GM12865 (cell line): ENCODE results near the gene SDC3.
"Not testable (repeated sequence)": the region's sequence is repeated elsewhere in the genome, so short reads cannot be mapped to it uniquely, and the experiment has no call there.

ENCODE experiments used
- DNase-seq: peaks from one replicate; pipeline ENCODE4 v3.0.0; 2010; ENCODE audit warnings: low read depth
- H3K4me3 ChIP-seq: 2 replicates; pipeline ENCODE4 v1.5.1; 2011; ENCODE audit warnings: mild to moderate bottlenecking, low read depth, low read length, control low read depth
- TF ChIP-seq, protein P1 (sequence below): IDR thresholded peaks from 2 replicates; pipeline ENCODE4 v1.5.1; 2011; ENCODE audit warnings: low read length, control low read depth, low read depth, inconsistent platforms; ENCODE audit not compliant: insufficient read depth; ENCODE audit errors: missing control alignments

Gene SDC3

GRCh38 chr1:30950053-30950452, 41.5 kb upstream of the SDC3 start:
- no peak overlapping the region for H3K4me3 ChIP-seq
- TF ChIP-seq, protein P1, sequence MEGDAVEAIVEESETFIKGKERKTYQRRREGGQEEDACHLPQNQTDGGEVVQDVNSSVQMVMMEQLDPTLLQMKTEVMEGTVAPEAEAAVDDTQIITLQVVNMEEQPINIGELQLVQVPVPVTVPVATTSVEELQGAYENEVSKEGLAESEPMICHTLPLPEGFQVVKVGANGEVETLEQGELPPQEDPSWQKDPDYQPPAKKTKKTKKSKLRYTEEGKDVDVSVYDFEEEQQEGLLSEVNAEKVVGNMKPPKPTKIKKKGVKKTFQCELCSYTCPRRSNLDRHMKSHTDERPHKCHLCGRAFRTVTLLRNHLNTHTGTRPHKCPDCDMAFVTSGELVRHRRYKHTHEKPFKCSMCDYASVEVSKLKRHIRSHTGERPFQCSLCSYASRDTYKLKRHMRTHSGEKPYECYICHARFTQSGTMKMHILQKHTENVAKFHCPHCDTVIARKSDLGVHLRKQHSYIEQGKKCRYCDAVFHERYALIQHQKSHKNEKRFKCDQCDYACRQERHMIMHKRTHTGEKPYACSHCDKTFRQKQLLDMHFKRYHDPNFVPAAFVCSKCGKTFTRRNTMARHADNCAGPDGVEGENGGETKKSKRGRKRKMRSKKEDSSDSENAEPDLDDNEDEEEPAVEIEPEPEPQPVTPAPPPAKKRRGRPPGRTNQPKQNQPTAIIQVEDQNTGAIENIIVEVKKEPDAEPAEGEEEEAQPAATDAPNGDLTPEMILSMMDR: no peak
- DNase-seq: no peak

- DNase-seq: not testable (repeated sequence)
Observed at GRCh38 chr1:30949487-30949838, 40.9 kb upstream of the SDC3 start.

DNA sequence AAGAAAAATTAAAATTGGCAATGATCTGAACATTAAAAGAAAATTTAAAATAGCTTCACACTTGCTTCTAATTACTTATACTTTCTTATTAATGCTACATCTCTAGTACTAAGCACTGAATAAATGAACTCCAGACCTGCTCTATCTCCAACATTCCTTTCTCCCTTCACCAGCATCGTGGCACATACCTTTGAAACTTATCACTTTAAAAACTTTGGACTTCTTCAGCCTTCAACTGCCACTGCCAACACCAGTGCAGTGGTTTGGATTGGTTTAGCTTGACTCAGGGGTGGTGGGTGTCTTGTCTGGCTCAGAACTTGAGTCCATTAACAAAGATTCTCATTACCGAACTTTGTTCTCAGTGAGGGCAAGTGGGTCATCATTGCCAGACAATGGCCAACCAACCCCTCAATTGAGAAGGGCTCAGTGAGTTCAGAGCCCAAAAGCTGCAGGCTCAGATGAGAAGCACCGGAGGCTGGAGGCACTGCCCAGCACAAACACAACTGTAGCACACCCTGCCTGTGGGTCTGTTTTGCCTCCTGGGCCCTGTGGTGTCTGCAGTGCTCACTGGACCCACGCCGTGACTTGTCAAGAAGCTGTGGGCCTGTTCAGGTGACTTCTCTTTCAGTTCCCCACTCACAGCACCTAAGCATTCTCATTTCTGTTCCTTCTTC, 40.4 kb upstream of the SDC3 start:
- DNase-seq, H3K4me3 ChIP-seq: not testable (repeated sequence)

More at GRCh38 chr1:30949487-30949838, 40.9 kb upstream of the SDC3 start:
- H3K4me3 ChIP-seq: not testable (repeated sequence)

DNA sequence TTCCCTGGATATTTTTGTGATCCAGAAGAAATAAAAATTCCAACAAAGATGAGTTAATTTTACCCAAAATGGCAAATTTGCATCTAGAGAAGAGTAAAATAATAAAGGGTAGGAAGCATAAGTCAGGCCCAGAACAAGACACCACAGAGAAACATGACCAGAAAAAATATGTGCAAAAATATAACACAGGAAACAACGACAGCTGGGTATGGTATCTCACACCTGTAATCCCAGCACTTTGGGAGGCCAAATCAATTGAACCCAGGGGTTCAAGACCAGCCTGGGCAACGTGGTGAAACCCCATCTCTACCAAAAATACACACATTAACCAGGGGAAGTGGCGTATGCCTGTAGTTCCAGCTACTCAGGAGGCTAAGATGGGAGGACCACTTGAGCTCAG, 39.7 kb upstream of the SDC3 start:
- no peak for DNase-seq
- no peak overlapping the region for H3K4me3 ChIP-seq
- TF ChIP-seq, protein P1: no peak

DNA sequence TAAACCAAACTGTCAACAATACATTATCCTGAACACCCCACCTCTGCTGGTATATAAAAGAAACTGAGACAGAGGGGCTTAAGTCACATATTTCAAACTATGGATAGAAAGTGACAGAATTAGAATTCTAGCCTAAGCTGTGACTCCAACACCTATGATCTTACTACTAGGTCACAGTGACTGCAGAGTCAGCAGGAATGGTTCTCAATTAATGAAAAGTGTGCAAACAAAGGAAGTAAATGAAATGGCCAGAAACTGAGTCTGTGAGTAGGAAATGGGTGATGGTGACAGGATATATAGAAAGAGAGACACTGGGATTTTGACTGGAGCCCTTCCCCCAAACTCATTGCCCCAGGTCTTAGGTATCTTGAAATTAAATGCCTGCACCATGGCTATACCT, 38.7 kb upstream of the SDC3 start:
- H3K4me3 ChIP-seq: no peak overlapping the region
- no peak for DNase-seq
- TF ChIP-seq, protein P1: no peak

GRCh38 chr1:30942326-30942963, 33.9 kb upstream of the SDC3 start:
- TF ChIP-seq, protein P1: no peak
- no peak for DNase-seq
- no peak overlapping the region for H3K4me3 ChIP-seq

- no peak for DNase-seq
- H3K4me3 ChIP-seq: no peak overlapping the region
- TF ChIP-seq, protein P1: no peak
Observed at GRCh38 chr1:30940541-30940940, 32.0 kb upstream of the SDC3 start.

DNA sequence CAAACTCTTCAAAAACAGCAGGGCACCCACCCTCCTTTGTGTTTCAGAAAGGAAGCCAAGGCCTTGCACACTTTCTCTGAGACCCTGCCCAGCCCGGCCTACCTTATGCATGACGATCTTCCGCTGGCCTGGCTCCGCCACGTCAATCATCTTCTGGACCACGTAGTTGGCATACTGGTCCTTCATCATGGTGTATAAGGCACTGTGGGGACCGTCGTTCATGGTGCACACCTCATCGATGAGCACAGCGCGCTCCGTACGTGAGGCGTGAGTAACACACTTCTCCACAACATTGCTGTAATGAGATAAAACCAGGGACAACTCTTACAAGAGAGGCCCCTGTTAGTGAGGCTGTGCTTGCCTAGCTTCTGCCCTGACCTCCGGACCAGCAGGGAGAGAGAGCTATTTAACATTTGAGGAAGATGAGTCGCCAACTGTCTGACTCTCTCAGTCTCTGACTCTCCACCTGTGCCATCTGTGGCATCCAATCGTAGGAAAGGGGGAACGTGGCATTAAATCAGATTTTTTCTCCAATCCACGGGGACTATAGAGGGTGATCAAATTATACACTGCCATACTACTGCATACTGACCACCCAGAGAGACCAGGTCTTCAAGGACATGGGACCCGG, 28.1 kb upstream of the SDC3 start:
- no peak for DNase-seq
- TF ChIP-seq, protein P1: no peak
- H3K4me3 ChIP-seq: no peak overlapping the region

DNA sequence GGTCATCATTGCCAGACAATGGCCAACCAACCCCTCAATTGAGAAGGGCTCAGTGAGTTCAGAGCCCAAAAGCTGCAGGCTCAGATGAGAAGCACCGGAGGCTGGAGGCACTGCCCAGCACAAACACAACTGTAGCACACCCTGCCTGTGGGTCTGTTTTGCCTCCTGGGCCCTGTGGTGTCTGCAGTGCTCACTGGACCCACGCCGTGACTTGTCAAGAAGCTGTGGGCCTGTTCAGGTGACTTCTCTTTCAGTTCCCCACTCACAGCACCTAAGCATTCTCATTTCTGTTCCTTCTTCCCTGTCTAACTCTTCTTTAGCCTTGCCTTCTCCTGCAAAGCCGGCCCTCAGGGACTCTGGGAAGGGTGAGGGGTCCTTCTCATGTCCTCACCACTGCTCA, 27.2 kb upstream of the SDC3 start:
- not testable (repeated sequence) for DNase-seq, H3K4me3 ChIP-seq
